Mucosa of stomach (tissue), 1 donor: ENCODE measurements around the gene ACKR1.

Source experiments
- H3K27me3 ChIP-seq: one replicate; pipeline ENCODE4 v1.7.0; 2013; ENCODE audit warnings: mild to moderate bottlenecking, low read length; ENCODE audit not compliant: control insufficient read depth, insufficient read depth
- H3K36me3 ChIP-seq: one replicate; pipeline ENCODE4 v1.7.0; 2013; ENCODE audit warnings: low read length; ENCODE audit not compliant: control insufficient read depth, insufficient read depth
- H3K4me1 ChIP-seq: one replicate; pipeline ENCODE4 v1.7.0; 2013; ENCODE audit warnings: mild to moderate bottlenecking, low read length; ENCODE audit not compliant: control insufficient read depth, insufficient read depth
- H3K4me3 ChIP-seq: one replicate; pipeline ENCODE4 v1.7.0; 2013; ENCODE audit warnings: low read length
- H3K9ac ChIP-seq: one replicate; pipeline ENCODE4 v1.7.0; 2013; ENCODE audit warnings: mild to moderate bottlenecking, low read length, moderate library complexity
- H3K9me3 ChIP-seq: one replicate; pipeline ENCODE4 v1.7.0; 2013; ENCODE audit warnings: mild to moderate bottlenecking, low read length, moderate library complexity; ENCODE audit not compliant: control insufficient read depth
- donor health status: Pancreatic carcinoma.

ACKR1 gene

GRCh38 chr1:159173320-159173719 lies 31.4 kb upstream of the ACKR1 start:
- Histone ChIP-seq H3K9ac (no peak overlapping the region), H3K27me3 (peaks cover 30% of the 10 kb centered on the region), H3K36me3 (no peaks in the 10 kb centered on the region), H3K4me1 (no peaks in the 10 kb centered on the region), H3K4me3 (no peak overlapping the region), H3K9me3 (no peaks in the 10 kb centered on the region)

- H3K9me3 ChIP-seq: no peaks in the 10 kb centered on the region
- peaks cover 24% of the 10 kb centered on the region for H3K27me3 ChIP-seq
- no peak overlapping the region for H3K9ac ChIP-seq
- H3K4me3 ChIP-seq: no peak overlapping the region
- H3K36me3 ChIP-seq: no peaks in the 10 kb centered on the region
- no peaks in the 10 kb centered on the region for H3K4me1 ChIP-seq
These were observed 29.1 kb upstream of the ACKR1 start for GRCh38 chr1:159175571-159175970.

- H3K9me3 ChIP-seq: no peaks in the 10 kb centered on the region
- peaks cover 13% of the 10 kb centered on the region for H3K27me3 ChIP-seq
- H3K4me3 ChIP-seq: no peak overlapping the region
- H3K4me1 ChIP-seq: no peaks in the 10 kb centered on the region
- H3K36me3 ChIP-seq: no peaks in the 10 kb centered on the region
- no peak overlapping the region for H3K9ac ChIP-seq
These were observed 27.3 kb upstream of the ACKR1 start for GRCh38 chr1:159177272-159177907.

DNA sequence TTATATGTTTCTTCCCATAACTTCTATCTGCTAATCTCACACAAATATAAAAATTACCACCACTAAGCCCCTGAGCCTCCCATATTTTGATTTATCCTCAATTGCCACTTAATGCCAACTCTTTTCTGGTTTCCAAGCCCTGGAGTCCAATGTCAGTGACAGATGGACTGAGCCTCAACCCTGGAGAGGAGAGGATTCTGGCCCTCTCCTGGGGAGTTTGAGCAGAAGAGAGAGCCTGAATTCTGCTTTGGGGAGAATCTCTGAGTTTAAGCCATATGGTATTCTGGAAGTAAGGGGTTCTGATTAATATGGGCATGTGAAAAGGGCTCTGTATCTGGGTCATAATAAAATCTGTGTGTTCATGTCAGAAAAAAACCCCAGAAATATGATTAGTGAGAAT lies 24.8 kb upstream of the ACKR1 start:
- Histone ChIP-seq H3K4me1 (no peaks in the 10 kb centered on the region), H3K4me3 (no peak overlapping the region), H3K9ac (no peak overlapping the region), H3K9me3 (no peaks in the 10 kb centered on the region), H3K27me3 (peaks cover 6% of the 10 kb centered on the region), H3K36me3 (no peaks in the 10 kb centered on the region)

DNA sequence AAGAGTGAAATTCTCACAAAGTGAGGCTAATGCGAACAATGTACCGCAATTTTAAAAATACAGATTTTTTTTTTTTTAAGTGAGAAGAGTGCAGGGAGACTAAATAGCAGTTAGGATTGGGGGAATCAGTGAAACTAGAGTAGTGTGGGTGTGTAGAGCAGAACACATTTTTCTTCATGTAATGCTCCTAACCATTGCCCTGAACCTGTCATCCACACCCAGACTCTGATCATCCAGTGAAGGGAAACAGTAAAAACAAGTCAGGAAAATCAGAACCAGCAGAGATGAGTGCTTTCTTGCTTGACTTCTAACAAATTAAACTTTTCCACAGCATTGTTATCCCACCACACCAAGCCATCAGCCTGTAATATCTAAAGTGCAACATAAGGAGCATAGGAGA lies 24.2 kb upstream of the ACKR1 start:
- Histone ChIP-seq H3K9me3 (no peaks in the 10 kb centered on the region), H3K36me3 (no peaks in the 10 kb centered on the region), H3K27me3 (peaks cover 6% of the 10 kb centered on the region), H3K4me1 (no peaks in the 10 kb centered on the region), H3K4me3 (no peak overlapping the region), H3K9ac (no peak overlapping the region)

GRCh38 chr1:159181328-159182024 lies 23.2 kb upstream of the ACKR1 start:
- Histone ChIP-seq H3K4me1 (no peaks in the 10 kb centered on the region), H3K4me3 (no peak overlapping the region), H3K9me3 (no peaks in the 10 kb centered on the region), H3K27me3 (peaks cover 6% of the 10 kb centered on the region), H3K9ac (no peak overlapping the region), H3K36me3 (no peaks in the 10 kb centered on the region)

DNA sequence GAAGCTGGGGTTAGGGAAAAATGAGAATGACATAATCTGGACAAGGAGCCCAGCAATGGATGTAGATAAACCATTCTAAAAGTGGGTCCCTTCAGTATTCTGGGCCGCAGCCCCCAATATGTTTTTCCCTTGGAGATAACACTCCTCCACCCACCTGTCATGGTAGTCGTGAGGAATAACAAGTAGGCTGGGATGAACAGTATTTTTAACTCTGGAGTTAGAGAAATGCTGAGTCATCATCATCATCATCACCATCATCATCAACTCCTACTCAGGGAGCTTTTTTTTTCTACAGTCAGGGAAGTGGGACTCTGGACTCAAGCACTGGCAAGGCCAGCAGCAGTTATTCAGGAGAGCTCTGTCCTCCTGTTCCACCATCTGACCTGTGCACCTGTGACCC lies 20.5 kb upstream of the ACKR1 start:
- H3K4me3 ChIP-seq: no peak overlapping the region
- H3K9ac ChIP-seq: no peak overlapping the region
- no peaks in the 10 kb centered on the region for H3K9me3 ChIP-seq
- peaks cover 30% of the 10 kb centered on the region for H3K27me3 ChIP-seq
- no peaks in the 10 kb centered on the region for H3K36me3 ChIP-seq
- H3K4me1 ChIP-seq: no peaks in the 10 kb centered on the region

- no peaks in the 10 kb centered on the region for H3K9me3 ChIP-seq
- H3K27me3 ChIP-seq: peaks cover 34% of the 10 kb centered on the region
- H3K4me3 ChIP-seq: no peak overlapping the region
- no peak overlapping the region for H3K9ac ChIP-seq
- no peaks in the 10 kb centered on the region for H3K36me3 ChIP-seq
- H3K4me1 ChIP-seq: no peaks in the 10 kb centered on the region
These were observed 19.6 kb upstream of the ACKR1 start for GRCh38 chr1:159185121-159185520.

DNA sequence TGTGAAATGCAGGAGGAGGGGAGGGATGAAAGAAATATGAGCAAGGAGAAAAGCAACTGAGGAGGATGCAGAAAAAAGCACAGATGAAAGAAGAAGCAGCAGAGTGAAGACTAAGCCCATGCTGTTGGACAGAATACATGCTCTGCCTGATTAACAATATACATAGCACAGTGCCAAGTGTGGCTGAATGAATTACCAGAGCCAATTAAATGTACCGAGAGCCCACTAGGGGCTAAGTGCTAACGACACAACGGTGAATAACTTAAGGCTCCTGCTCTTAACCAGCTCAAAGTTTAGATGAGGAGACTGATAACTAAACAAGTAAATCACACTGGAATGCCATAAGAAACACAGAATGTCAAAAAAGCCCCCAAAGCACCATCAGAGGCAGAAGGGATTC lies 17.6 kb upstream of the ACKR1 start:
- H3K4me3 ChIP-seq: no peak overlapping the region
- H3K9ac ChIP-seq: no peak overlapping the region
- H3K27me3 ChIP-seq: peaks cover 32% of the 10 kb centered on the region
- H3K9me3 ChIP-seq: no peaks in the 10 kb centered on the region
- H3K4me1 ChIP-seq: no peaks in the 10 kb centered on the region
- no peaks in the 10 kb centered on the region for H3K36me3 ChIP-seq

GRCh38 chr1:159187647-159188374 lies 16.9 kb upstream of the ACKR1 start:
- Histone ChIP-seq H3K9ac (no peak overlapping the region), H3K4me3 (no peak overlapping the region), H3K27me3 (peaks cover 32% of the 10 kb centered on the region), H3K4me1 (no peaks in the 10 kb centered on the region), H3K9me3 (no peaks in the 10 kb centered on the region), H3K36me3 (no peaks in the 10 kb centered on the region)

DNA sequence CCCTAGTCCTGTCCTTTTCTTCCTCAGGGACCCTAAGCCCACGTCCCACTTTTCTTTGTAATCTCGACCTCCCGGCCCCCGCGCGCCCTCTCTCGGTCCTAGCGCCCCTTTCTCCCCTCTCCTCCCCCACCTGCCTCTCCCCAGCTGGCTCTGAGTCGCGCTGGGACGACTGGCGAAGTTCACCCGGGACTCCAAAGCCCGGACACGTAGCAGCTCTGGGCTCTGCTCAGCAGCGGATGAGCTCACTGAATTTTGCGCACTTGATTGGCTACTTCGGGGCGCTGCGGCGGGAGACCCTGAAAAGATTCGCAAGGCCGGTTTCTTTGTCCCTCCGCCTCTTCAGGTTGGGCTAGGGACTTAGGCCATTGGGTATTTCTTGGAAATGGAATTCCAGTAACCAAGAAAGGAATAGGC lies 16.3 kb upstream of the ACKR1 start:
- H3K27me3 ChIP-seq: peaks cover 32% of the 10 kb centered on the region

DNA sequence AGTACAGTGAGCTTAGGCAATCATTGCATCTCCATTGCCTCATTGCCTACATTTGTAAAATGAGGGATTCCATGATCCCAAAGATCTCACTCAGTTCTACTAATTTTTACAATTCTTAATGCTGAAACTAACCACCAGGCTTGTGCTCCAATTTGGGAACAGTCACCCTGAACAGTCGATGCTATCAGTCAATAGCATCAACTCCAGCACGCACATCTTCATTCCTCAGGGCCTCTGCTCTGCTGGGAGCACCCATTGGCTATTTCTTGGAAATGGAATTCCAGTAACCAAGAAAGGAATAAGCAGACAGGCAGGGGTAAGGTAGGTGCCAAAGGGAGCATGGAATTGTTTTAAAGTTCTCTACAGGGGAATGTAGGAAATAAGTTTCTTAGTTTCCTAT lies 14.2 kb upstream of the ACKR1 start:
- Histone ChIP-seq H3K4me3 (no peak overlapping the region), H3K27me3 (peaks cover 32% of the 10 kb centered on the region), H3K9ac (no peak overlapping the region), H3K36me3 (no peaks in the 10 kb centered on the region), H3K4me1 (no peaks in the 10 kb centered on the region), H3K9me3 (no peaks in the 10 kb centered on the region)

More for the DNA sequence above, 16.3 kb upstream of the ACKR1 start:
- H3K4me1 ChIP-seq: no peaks in the 10 kb centered on the region
- no peaks in the 10 kb centered on the region for H3K36me3 ChIP-seq
- H3K4me3 ChIP-seq: no peak overlapping the region
- H3K9ac ChIP-seq: no peak overlapping the region
- no peaks in the 10 kb centered on the region for H3K9me3 ChIP-seq
